NCI-H524 (cell line): ENCODE data around the gene ZGRF1.
A peak's percentile ranks its signal among the peaks of the same experiment; 100 is the strongest.
"Not testable (repeated sequence)": the region's sequence is repeated elsewhere in the genome, so short reads cannot be mapped to it uniquely, and the experiment has no call there.

Experiments used
- DNase-seq, 2 experiments: peaks; one replicate each; lab custom pipeline; 2025; lab: John Stamatoyannopoulos, UW

Gene ZGRF1, protein sequence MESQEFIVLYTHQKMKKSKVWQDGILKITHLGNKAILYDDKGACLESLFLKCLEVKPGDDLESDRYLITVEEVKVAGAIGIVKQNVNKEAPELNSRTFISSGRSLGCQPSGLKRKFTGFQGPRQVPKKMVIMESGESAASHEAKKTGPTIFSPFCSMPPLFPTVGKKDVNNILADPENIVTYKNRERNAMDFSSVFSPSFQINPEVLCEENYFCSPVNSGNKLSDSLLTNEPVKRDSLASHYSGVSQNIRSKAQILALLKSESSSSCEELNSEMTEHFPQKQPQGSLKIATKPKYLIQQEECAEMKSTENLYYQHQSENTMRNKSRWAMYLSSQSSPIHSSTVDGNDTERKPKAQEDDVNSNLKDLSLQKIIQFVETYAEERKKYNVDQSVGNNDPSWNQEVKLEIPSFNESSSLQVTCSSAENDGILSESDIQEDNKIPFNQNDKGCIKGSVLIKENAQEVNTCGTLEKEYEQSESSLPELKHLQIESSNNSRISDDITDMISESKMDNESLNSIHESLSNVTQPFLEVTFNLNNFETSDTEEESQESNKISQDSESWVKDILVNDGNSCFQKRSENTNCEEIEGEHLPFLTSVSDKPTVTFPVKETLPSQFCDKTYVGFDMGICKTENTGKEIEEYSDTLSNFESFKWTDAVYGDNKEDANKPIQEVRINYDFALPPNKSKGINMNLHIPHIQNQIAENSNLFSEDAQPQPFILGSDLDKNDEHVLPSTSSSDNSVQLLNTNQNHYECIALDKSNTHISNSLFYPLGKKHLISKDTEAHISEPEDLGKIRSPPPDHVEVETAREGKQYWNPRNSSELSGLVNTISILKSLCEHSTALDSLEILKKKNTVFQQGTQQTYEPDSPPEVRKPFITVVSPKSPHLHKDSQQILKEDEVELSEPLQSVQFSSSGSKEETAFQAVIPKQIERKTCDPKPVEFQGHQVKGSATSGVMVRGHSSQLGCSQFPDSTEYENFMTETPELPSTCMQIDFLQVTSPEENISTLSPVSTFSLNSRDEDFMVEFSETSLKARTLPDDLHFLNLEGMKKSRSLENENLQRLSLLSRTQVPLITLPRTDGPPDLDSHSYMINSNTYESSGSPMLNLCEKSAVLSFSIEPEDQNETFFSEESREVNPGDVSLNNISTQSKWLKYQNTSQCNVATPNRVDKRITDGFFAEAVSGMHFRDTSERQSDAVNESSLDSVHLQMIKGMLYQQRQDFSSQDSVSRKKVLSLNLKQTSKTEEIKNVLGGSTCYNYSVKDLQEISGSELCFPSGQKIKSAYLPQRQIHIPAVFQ (N-terminal part only)

GRCh38 chr4:112636688-112637551, at the start of gene ZGRF1, which contains the start of gene LARP7:
Gene ZGRF1 (minus strand): TSS chr4:112636909. CDS start chr4:112633176, 3,733 bp downstream.
Gene LARP7 (plus strand): TSS chr4:112637143. CDS start chr4:112644670, 7,527 bp downstream.
- DNase-seq, result peak; percentile 89 to 93

GRCh38 chr4:112680996-112681395, 44.3 kb upstream of the ZGRF1 start:
- no peak for DNase-seq

- DNase-seq, result no peak
These were observed 40.9 kb upstream of the ZGRF1 start for GRCh38 chr4:112677519-112678091.

DNA sequence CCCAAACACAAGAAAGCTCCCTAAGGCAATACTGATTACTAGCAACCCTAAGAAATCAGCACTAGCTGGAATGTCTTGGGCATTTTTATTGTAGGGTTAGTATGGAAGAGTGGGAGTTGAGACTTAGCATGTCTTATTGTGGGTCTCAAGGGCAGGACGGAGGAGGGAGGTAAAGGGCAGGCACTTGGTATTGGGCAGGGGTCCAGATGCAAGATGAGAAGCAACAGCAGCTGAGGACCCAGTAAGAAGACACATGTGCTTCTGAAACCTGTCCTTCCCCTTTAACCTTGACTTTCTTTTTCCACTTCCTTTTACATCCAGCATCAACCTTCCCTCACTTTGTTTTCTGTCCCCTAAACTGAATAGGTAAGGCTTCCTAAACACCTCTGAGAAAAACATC, 37.7 kb upstream of the ZGRF1 start:
- no peak for DNase-seq

GRCh38 chr4:112673686-112674085, 37.0 kb upstream of the ZGRF1 start:
- no peak for DNase-seq

GRCh38 chr4:112673076-112673475, 36.4 kb upstream of the ZGRF1 start:
- DNase-seq, result no peak

GRCh38 chr4:112668131-112668530, 31.4 kb upstream of the ZGRF1 start:
- no peak for DNase-seq

- no peak for DNase-seq
These were observed 27.9 kb upstream of the ZGRF1 start for GRCh38 chr4:112664611-112665010.

GRCh38 chr4:112656115-112656514, 19.4 kb upstream of the ZGRF1 start:
- DNase-seq, result not testable (repeated sequence)

DNA sequence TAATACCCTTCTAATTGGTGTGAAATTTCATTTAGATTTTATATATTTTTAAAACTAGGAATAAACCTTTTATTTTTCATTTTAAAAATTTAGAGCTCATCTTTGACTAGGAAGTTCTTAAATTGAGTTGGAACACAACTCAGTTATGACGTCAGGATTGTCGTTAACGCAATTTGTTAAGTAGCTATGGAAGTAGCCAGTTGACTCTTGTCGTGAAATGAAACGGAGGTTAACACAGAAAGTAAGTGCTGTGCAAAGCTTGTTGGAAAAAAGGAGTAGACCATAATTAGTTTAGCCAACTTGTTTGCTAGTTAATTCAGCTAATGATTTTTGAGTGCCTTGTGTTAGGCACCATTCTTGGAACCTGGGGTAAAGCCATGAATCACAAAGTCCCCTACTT, 18.6 kb upstream of the ZGRF1 start:
- DNase-seq, result no peak

DNA sequence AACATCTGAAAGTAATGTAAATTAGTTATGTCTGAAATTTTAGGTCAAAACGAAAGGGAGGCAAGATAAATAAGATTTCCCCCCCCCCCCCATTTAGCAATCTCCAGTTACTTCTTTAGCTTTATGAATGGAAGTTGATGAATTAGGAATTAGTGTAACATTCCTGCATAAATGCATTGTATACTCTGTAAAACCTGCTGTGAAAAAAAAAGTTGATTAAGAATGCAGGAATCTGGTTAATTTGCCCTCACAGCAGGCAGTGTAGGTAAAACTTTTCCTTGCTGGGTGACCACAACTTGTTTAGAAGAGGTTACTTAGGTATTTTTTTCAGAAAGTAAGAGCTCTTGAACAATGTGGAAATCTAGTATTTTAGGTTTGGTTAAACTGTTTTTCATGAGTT, 15.5 kb upstream of the ZGRF1 start:
- DNase-seq, result no peak

DNA sequence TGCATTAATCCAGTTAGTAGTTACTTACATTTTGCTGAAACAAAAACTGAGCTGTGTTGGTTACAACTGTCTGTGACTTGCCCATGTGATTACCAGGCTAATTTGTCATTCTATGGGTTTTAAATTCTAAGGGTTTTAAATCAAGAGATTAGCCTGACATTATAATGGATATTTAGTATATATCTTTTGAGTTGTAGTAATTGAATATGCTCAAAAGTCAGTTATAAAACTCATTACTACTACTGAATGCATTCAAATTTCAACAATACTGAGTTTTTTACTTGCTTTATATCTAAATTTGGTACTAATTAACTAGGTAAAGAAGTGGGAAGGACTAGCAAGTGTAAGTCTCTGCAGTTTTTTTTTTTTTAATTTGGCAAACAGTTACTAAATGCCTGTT, 14.9 kb upstream of the ZGRF1 start:
- no peak for DNase-seq

GRCh38 chr4:112650332-112650731, 13.6 kb upstream of the ZGRF1 start:
- DNase-seq, result no peak

DNA sequence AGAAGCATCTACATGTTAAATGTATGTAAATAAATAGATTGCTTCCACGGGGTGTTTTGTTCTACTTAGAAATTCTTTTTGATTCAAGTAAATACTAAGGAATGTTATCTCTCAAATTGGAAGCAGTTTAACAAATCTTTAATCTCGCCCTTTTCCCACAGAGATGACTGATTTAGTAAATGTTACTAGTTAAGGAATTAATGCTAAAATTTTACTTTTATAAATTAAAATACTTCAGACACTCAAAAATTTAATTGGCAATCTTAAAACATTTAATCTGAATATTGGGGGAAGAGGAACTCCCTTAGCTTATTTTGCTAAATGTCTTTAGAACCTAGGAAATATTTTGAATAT, 12.3 kb upstream of the ZGRF1 start:
- DNase-seq, result no peak

DNA sequence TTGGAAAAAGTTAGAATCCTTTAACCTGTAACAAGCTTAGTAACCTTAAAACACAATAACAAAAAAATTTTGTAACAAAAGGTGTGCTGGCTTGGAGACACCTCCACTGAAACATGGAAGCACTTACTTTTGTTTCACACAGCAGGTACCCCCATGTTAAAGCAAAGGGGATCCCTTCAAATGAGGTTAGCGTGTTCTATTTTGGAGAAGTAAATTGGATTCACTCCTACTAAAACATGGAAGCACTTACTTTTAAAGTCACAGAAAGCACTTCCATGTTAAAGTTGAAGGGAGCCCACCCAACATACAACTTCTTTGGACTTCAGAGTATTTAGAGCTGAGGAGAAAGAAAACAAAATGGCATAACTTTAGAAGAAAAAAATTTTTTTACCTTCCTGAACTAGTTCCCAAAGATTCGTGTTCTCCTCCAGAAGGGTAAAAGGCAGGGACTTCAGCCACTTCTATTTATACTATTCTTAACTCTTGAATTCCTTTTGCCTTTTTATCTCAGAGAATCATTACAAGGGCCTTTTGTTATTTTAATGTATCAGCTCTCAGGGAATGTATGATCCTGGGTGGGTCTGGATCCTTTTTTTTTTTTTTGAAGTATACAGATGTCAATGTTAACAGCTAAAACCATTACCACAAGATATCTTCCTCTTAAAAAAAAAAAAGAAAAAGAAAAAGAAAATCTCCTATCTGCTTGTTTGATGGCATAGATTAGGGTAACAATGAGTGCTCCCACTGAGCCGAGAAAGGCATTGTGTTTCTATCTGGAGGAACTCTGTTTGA, 11.8 kb upstream of the ZGRF1 start:
- no peak for DNase-seq

DNA sequence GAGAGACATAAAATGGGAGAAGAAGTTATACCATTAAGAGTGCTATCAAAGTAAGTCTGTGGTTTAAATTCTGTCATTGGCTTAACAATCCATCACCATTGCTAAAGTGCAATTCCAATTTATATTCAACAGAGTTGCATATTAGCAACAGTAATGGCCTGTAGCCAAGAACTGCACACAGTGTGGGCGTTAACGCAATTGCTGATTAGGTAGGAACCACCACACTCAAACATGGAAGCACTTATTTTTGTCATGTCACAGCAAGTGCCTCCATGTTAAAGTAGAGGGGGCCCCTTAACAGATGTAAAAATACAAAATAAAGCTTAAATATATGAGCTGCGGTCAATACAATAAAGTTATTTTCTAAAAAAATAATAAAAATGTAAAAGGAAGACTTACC, 11.1 kb upstream of the ZGRF1 start:
- no peak for DNase-seq

DNA sequence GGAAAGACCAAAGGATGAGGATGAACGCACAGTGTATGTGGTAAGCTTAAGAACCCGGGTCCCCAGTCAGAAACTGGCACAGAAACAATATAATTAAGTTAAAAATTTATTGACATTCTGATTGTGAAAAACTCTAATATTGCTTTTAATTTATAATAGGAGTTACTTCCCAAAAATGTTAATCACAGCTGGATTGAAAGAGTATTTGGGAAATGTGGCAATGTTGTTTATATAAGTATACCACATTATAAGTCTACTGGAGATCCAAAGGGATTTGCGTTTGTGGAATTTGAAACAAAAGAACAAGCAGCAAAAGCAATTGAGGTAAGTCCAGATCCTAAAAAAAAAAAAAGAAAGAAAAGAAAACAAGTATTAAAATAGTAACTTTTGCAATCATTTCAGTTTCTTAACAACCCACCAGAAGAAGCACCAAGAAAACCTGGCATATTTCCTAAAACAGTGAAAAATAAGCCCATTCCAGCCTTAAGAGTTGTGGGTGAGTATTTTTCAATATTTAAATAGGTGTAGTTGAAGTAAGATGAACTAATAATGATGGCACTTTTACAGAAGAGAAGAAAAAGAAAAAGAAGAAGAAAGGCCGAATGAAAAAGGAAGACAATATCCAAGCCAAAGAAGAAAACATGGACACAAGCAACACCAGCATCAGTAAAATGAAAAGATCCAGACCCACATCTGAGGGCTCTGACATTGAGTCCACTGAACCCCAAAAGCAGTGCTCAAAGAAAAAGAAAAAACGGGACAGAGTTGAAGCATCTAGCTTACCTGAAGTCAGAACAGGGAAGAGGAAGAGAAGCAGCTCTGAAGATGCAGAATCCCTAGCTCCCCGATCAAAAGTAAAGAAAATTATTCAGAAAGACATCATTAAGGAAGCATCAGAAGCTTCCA, 10.2 kb upstream of the ZGRF1 start:
- no peak for DNase-seq

DNA sequence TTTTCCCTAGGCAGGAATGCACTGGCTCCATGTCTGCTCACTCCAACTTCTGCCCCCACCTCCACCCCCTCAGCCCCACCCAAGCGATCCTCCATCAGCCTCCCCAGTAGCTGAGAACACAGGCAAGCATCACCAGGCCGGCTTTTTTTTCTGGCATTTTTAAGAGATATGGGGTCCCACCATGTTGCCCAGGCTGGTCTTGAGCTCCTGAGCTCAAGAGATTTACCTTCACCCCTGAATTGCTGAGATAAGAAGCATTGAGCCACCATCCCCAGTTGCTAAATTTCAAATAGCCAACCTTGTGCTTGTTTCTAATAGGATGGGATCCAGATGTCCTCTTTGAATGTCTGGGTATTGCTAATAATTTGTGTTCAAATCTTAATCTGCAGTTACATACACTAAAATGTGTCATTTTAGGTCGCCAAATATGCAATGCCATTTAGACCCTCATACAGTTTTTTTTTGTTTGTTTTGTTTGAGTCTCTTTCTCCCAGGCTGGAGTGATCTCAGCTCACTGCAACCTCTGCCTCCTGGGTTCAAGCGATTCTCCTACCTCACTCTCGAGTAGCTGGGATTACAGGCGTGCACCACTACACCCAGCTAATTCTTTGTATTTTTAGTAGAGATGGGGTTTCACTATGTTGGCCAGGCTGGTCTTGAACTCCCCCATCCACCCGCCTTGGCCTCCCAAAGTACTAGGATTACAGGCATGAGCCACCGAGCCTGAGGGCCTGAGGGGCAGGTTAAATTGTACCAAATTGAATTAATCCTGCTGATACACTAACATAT, 9.0 kb upstream of the ZGRF1 start:
- DNase-seq, result no peak
